ENCODE measurements around the gene FBP1.

FBP1 gene

GRCh38 chr9:94586316-94586715 is 53.0 kb downstream of the FBP1 start:
- DNase-seq (ENCODE audit: low read depth), result no peak
- H3K4me3 ChIP-seq (ENCODE audit: low read depth, low read length), result no peak overlapping the region

GRCh38 chr9:94584555-94584954 is 54.8 kb downstream of the FBP1 start:
- no peak for TF ChIP-seq CTCF (IDR thresholded peaks at IDR 0.05; ENCODE audit: control insufficient read depth, extremely low read depth, insufficient read depth)
- no peak for DNase-seq (ENCODE audit: low read depth)
- H3K4me3 ChIP-seq (ENCODE audit: low read depth, low read length), result no peak overlapping the region

More at GRCh38 chr9:94586316-94586715, 53.0 kb downstream of the FBP1 start:
- TF ChIP-seq CTCF (IDR thresholded peaks at IDR 0.05; ENCODE audit: control insufficient read depth, extremely low read depth, insufficient read depth), result no peak

- no peak overlapping the region for H3K4me3 ChIP-seq (ENCODE audit: low read depth, low read length)
- no peak for TF ChIP-seq CTCF (IDR thresholded peaks at IDR 0.05; ENCODE audit: control insufficient read depth, extremely low read depth, insufficient read depth)
- no peak for DNase-seq (ENCODE audit: low read depth)
Observed at GRCh38 chr9:94581728-94582127, 57.6 kb downstream of the FBP1 start.

GRCh38 chr9:94577571-94577970 is 61.7 kb downstream of the FBP1 start:
- DNase-seq (ENCODE audit: low read depth), result peak; percentile 80
- no peak overlapping the region for H3K4me3 ChIP-seq (ENCODE audit: low read depth, low read length)
- TF ChIP-seq CTCF (IDR thresholded peaks at IDR 0.05; ENCODE audit: control insufficient read depth, extremely low read depth, insufficient read depth), result no peak

- DNase-seq (ENCODE audit: low read depth), result no peak
Observed at GRCh38 chr9:94577036-94577435, 62.3 kb downstream of the FBP1 start.

GRCh38 chr9:94576131-94576530 is 63.2 kb downstream of the FBP1 start:
- no peak overlapping the region for H3K4me3 ChIP-seq (ENCODE audit: low read depth, low read length)
- no peak for DNase-seq (ENCODE audit: low read depth)
- no peak for TF ChIP-seq CTCF (IDR thresholded peaks at IDR 0.05; ENCODE audit: control insufficient read depth, extremely low read depth, insufficient read depth)

More at GRCh38 chr9:94577036-94577435, 62.3 kb downstream of the FBP1 start:
- no peak for TF ChIP-seq CTCF (IDR thresholded peaks at IDR 0.05; ENCODE audit: control insufficient read depth, extremely low read depth, insufficient read depth)
- H3K4me3 ChIP-seq (ENCODE audit: low read depth, low read length), result no peak overlapping the region

- TF ChIP-seq CTCF (IDR thresholded peaks at IDR 0.05; ENCODE audit: control insufficient read depth, extremely low read depth, insufficient read depth), result no peak
- no peak overlapping the region for H3K4me3 ChIP-seq (ENCODE audit: low read depth, low read length)
- no peak for DNase-seq (ENCODE audit: low read depth)
Observed at GRCh38 chr9:94568972-94569712, 70.2 kb downstream of the FBP1 start.
